Measurements from ENCODE around the gene TRIM16. TPM values are rescaled to one million over a fixed set of nuclear protein-coding genes. Genes with fewer than 3 reads are reported as not detected.
A peak's percentile ranks its signal among the peaks of the same experiment; 100 is the strongest.
"Not testable (repeated sequence)": the region's sequence is repeated elsewhere in the genome, so short reads cannot be mapped to it uniquely, and the experiment has no call there.

TRIM16 gene
- total and polyA plus RNA-seq, 2 donors: 14.7 to 24.1 TPM

- H3K4me3 ChIP-seq (ENCODE audit: low read length in 2 of 2): peak overlapping the region in 1 of 2 donors; percentile 28
- 5% methylated on average over 8 of the region's 8 CpGs for WGBS
Observed at GRCh38 chr17:15651583-15652110, 32.5 kb downstream of the TRIM16 start.

GRCh38 chr17:15650741-15651582 is 33.1 kb downstream of the TRIM16 start:
- no peak for DNase-seq (ENCODE audit: low read depth in 6 of 9, low spot score in 9 of 9)
- Histone ChIP-seq H3K4me3 (ENCODE audit: low read length in 2 of 2) (peak overlapping the region; percentile 14 to 28), H3K9me3 (ENCODE audit: control insufficient read depth in 2 of 2, insufficient read depth in 1 of 2, low read length in 1 of 2) (no peaks in the 10 kb centered on the region), H3K36me3 (ENCODE audit: control insufficient read depth in 2 of 2, insufficient read depth in 2 of 2, low read length in 1 of 2) (no peaks in the 10 kb centered on the region), H3K27ac (ENCODE audit: low read depth in 1 of 2, low read length in 1 of 2) (peak overlapping the region; percentile 55 to 78), H3K27me3 (ENCODE audit: control insufficient read depth in 2 of 2, insufficient read depth in 1 of 2, low read length in 1 of 2) (no peaks in the 10 kb centered on the region), H3K4me1 (ENCODE audit: control insufficient read depth in 2 of 2, insufficient read depth in 2 of 2, low read length in 2 of 2) (peaks cover 0 to 13% of the 10 kb centered on the region in 2 donors)
- WGBS: 88% methylated on average over 14 of the region's 14 CpGs

More at GRCh38 chr17:15651583-15652110, 32.5 kb downstream of the TRIM16 start:
- Histone ChIP-seq H3K27me3 (ENCODE audit: control insufficient read depth in 2 of 2, insufficient read depth in 1 of 2, low read length in 1 of 2) (no peaks in the 10 kb centered on the region), H3K4me1 (ENCODE audit: control insufficient read depth in 2 of 2, insufficient read depth in 2 of 2, low read length in 2 of 2) (peaks cover 0 to 13% of the 10 kb centered on the region in 2 donors), H3K9me3 (ENCODE audit: control insufficient read depth in 2 of 2, insufficient read depth in 1 of 2, low read length in 1 of 2) (no peaks in the 10 kb centered on the region), H3K36me3 (ENCODE audit: control insufficient read depth in 2 of 2, insufficient read depth in 2 of 2, low read length in 1 of 2) (no peaks in the 10 kb centered on the region), H3K27ac (ENCODE audit: low read depth in 1 of 2, low read length in 1 of 2) (peak overlapping the region; percentile 55 to 78)
- peak; percentile 8 to 63 (median 18) for DNase-seq (ENCODE audit: low read depth in 6 of 9, low spot score in 9 of 9)

- WGBS: 51% methylated on average over 6 of the region's 6 CpGs
- no peak for DNase-seq (ENCODE audit: low read depth in 6 of 9, low spot score in 9 of 9)
- Histone ChIP-seq H3K4me3 (ENCODE audit: low read length in 2 of 2) (peak overlapping the region in 1 of 2 donors; percentile 28), H3K9me3 (ENCODE audit: control insufficient read depth in 2 of 2, insufficient read depth in 1 of 2, low read length in 1 of 2) (no peaks in the 10 kb centered on the region), H3K36me3 (ENCODE audit: control insufficient read depth in 2 of 2, insufficient read depth in 2 of 2, low read length in 1 of 2) (no peaks in the 10 kb centered on the region), H3K27ac (ENCODE audit: low read depth in 1 of 2, low read length in 1 of 2) (peak overlapping the region; percentile 8 to 78), H3K4me1 (ENCODE audit: control insufficient read depth in 2 of 2, insufficient read depth in 2 of 2, low read length in 2 of 2) (peaks cover 0 to 11% of the 10 kb centered on the region in 2 donors), H3K27me3 (ENCODE audit: control insufficient read depth in 2 of 2, insufficient read depth in 1 of 2, low read length in 1 of 2) (no peaks in the 10 kb centered on the region)
Observed at GRCh38 chr17:15649861-15650421, 34.2 kb downstream of the TRIM16 start.

GRCh38 chr17:15648386-15648785 is 35.7 kb downstream of the TRIM16 start:
- no peak overlapping the region for H3K4me3 ChIP-seq (ENCODE audit: low read length in 2 of 2)
- H3K9me3 ChIP-seq (ENCODE audit: control insufficient read depth in 2 of 2, insufficient read depth in 1 of 2, low read length in 1 of 2): no peaks in the 10 kb centered on the region
- H3K27ac ChIP-seq (ENCODE audit: low read depth in 1 of 2, low read length in 1 of 2): peak overlapping the region; percentile 1 to 49
- DNase-seq (ENCODE audit: low read depth in 6 of 9, low spot score in 9 of 9): no peak
- no peaks in the 10 kb centered on the region for H3K27me3 ChIP-seq (ENCODE audit: control insufficient read depth in 2 of 2, insufficient read depth in 1 of 2, low read length in 1 of 2)
- WGBS: 97% methylated on average over 5 of the region's 5 CpGs
- peaks cover 0 to 11% of the 10 kb centered on the region in 2 donors for H3K4me1 ChIP-seq (ENCODE audit: control insufficient read depth in 2 of 2, insufficient read depth in 2 of 2, low read length in 2 of 2)
- H3K36me3 ChIP-seq (ENCODE audit: control insufficient read depth in 2 of 2, insufficient read depth in 2 of 2, low read length in 1 of 2): no peaks in the 10 kb centered on the region

GRCh38 chr17:15645942-15646312 is 38.2 kb downstream of the TRIM16 start:
- H3K9me3 ChIP-seq (ENCODE audit: control insufficient read depth in 2 of 2, insufficient read depth in 1 of 2, low read length in 1 of 2); H3K4me3 ChIP-seq (ENCODE audit: low read length in 2 of 2); H3K27me3 ChIP-seq (ENCODE audit: control insufficient read depth in 2 of 2, insufficient read depth in 1 of 2, low read length in 1 of 2); H3K36me3 ChIP-seq (ENCODE audit: control insufficient read depth in 2 of 2, insufficient read depth in 2 of 2, low read length in 1 of 2); DNase-seq (ENCODE audit: low read depth in 6 of 9, low spot score in 9 of 9); H3K4me1 ChIP-seq (ENCODE audit: control insufficient read depth in 2 of 2, insufficient read depth in 2 of 2, low read length in 2 of 2): not testable (repeated sequence)
- peak overlapping the region in 1 of 2 donors; percentile 65 for H3K27ac ChIP-seq (ENCODE audit: low read depth in 1 of 2, low read length in 1 of 2)
- 89% methylated on average over 5 of the region's 5 CpGs for WGBS

GRCh38 chr17:15645099-15645941 is 38.8 kb downstream of the TRIM16 start:
- peak overlapping the region; percentile 67 to 70 for H3K27ac ChIP-seq (ENCODE audit: low read depth in 1 of 2, low read length in 1 of 2)
- H3K36me3 ChIP-seq (ENCODE audit: control insufficient read depth in 2 of 2, insufficient read depth in 2 of 2, low read length in 1 of 2); H3K4me3 ChIP-seq (ENCODE audit: low read length in 2 of 2); H3K9me3 ChIP-seq (ENCODE audit: control insufficient read depth in 2 of 2, insufficient read depth in 1 of 2, low read length in 1 of 2); DNase-seq (ENCODE audit: low read depth in 6 of 9, low spot score in 9 of 9); H3K4me1 ChIP-seq (ENCODE audit: control insufficient read depth in 2 of 2, insufficient read depth in 2 of 2, low read length in 2 of 2); H3K27me3 ChIP-seq (ENCODE audit: control insufficient read depth in 2 of 2, insufficient read depth in 1 of 2, low read length in 1 of 2): not testable (repeated sequence)
- 91% methylated on average over 10 of the region's 10 CpGs for WGBS

GRCh38 chr17:15642505-15643251 is 41.4 kb downstream of the TRIM16 start:
- H3K36me3 ChIP-seq (ENCODE audit: control insufficient read depth in 2 of 2, insufficient read depth in 2 of 2, low read length in 1 of 2); H3K4me1 ChIP-seq (ENCODE audit: control insufficient read depth in 2 of 2, insufficient read depth in 2 of 2, low read length in 2 of 2); DNase-seq (ENCODE audit: low read depth in 6 of 9, low spot score in 9 of 9); H3K27ac ChIP-seq (ENCODE audit: low read depth in 1 of 2, low read length in 1 of 2); H3K27me3 ChIP-seq (ENCODE audit: control insufficient read depth in 2 of 2, insufficient read depth in 1 of 2, low read length in 1 of 2); H3K4me3 ChIP-seq (ENCODE audit: low read length in 2 of 2); H3K9me3 ChIP-seq (ENCODE audit: control insufficient read depth in 2 of 2, insufficient read depth in 1 of 2, low read length in 1 of 2): not testable (repeated sequence)
- 93% methylated on average over 2 of the region's 12 CpGs for WGBS

GRCh38 chr17:15642014-15642413 is 42.1 kb downstream of the TRIM16 start:
- H3K27me3 ChIP-seq (ENCODE audit: control insufficient read depth in 2 of 2, insufficient read depth in 1 of 2, low read length in 1 of 2); H3K27ac ChIP-seq (ENCODE audit: low read depth in 1 of 2, low read length in 1 of 2); H3K4me3 ChIP-seq (ENCODE audit: low read length in 2 of 2); H3K36me3 ChIP-seq (ENCODE audit: control insufficient read depth in 2 of 2, insufficient read depth in 2 of 2, low read length in 1 of 2); H3K9me3 ChIP-seq (ENCODE audit: control insufficient read depth in 2 of 2, insufficient read depth in 1 of 2, low read length in 1 of 2); H3K4me1 ChIP-seq (ENCODE audit: control insufficient read depth in 2 of 2, insufficient read depth in 2 of 2, low read length in 2 of 2); DNase-seq (ENCODE audit: low read depth in 6 of 9, low spot score in 9 of 9): not testable (repeated sequence)
- WGBS: 98% methylated on average over 4 of the region's 4 CpGs
